Parathyroid adenoma (tissue), 2 donors: Measurements from ENCODE around the gene SCYL3.

Experiments used
- H2AFZ ChIP-seq: fragments of 300-600 bp; sonication (generic); one replicate; pipeline ENCODE4 v1.7.0; 2017; ENCODE audit warnings: antibody characterized with exemption, mild to moderate bottlenecking
- H3K27ac ChIP-seq: fragments of 300-600 bp; sonication (generic); one replicate; pipeline ENCODE4 v1.7.0; 2017
- H3K27me3 ChIP-seq: fragments of 300-600 bp; sonication (generic); one replicate; pipeline ENCODE4 v1.7.0; 2017; ENCODE audit warnings: low read length; ENCODE audit not compliant: control insufficient read depth, insufficient read depth
- H3K36me3 ChIP-seq: fragments of 300-600 bp; sonication (generic); one replicate; pipeline ENCODE4 v1.7.0; 2017; ENCODE audit warnings: low read length; ENCODE audit not compliant: control insufficient read depth, insufficient read depth
- H3K4me1 ChIP-seq: fragments of 300-600 bp; sonication (generic); one replicate; pipeline ENCODE4 v1.7.0; 2017; ENCODE audit warnings: control low read depth
- H3K4me2 ChIP-seq: fragments of 300-600 bp; sonication (generic); one replicate; pipeline ENCODE4 v1.7.0; 2017; ENCODE audit warnings: low read length
- H3K4me3 ChIP-seq: fragments of 300-600 bp; sonication (generic); one replicate; pipeline ENCODE4 v1.7.0; 2017; ENCODE audit warnings: low read depth, low read length
- H3K79me2 ChIP-seq: fragments of 300-600 bp; sonication (generic); one replicate; pipeline ENCODE4 v1.7.0; 2017; ENCODE audit warnings: control low read depth
- H3K9ac ChIP-seq: fragments of 300-600 bp; sonication (generic); one replicate; pipeline ENCODE4 v1.7.0; 2017; ENCODE audit warnings: mild to moderate bottlenecking
- H3K9me3 ChIP-seq: fragments of 300-600 bp; sonication (generic); one replicate; pipeline ENCODE4 v1.7.0; 2017; ENCODE audit warnings: low read length; ENCODE audit not compliant: control insufficient read depth
- TF ChIP-seq, protein P1 (sequence below): fragments of 300-600 bp; sonication (generic); IDR thresholded peaks from one replicate; pipeline ENCODE4 v1.7.0; 2017; ENCODE audit warnings: antibody characterized with exemption, mild to moderate bottlenecking
- donor health status: primary hyperparathyroidism.

Gene SCYL3

DNA sequence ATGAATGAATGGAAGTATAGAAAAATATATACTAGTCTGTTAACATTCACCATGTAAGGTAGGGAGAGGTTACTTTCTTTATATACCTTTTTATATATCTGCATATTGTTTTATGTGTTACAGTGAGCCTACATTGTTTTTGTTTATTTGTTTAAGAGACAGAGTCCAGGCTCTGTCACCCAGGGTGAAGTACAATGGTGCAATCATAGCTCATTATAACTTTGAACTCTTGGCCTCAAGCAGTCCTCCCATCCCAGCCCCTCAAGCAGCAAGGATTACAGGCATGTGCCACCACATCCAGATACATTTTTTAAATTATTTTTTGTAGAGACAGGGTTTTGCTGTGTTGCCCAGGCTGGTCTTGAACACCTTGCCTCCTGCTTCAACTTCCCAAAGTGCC lies 7.4 kb upstream of the SCYL3 start:
- Histone ChIP-seq H3K27ac (no peak overlapping the region), H3K9me3 (no peaks in the 10 kb centered on the region), H3K4me1 (no peaks in the 10 kb centered on the region), H3K9ac (no peak overlapping the region), H3K4me2 (no peak overlapping the region), H2AFZ (no peak overlapping the region), H3K4me3 (no peak overlapping the region), H3K27me3 (no peaks in the 10 kb centered on the region), H3K36me3 (no peaks in the 10 kb centered on the region), H3K79me2 (no peaks in the 10 kb centered on the region)
- TF ChIP-seq, protein P1, sequence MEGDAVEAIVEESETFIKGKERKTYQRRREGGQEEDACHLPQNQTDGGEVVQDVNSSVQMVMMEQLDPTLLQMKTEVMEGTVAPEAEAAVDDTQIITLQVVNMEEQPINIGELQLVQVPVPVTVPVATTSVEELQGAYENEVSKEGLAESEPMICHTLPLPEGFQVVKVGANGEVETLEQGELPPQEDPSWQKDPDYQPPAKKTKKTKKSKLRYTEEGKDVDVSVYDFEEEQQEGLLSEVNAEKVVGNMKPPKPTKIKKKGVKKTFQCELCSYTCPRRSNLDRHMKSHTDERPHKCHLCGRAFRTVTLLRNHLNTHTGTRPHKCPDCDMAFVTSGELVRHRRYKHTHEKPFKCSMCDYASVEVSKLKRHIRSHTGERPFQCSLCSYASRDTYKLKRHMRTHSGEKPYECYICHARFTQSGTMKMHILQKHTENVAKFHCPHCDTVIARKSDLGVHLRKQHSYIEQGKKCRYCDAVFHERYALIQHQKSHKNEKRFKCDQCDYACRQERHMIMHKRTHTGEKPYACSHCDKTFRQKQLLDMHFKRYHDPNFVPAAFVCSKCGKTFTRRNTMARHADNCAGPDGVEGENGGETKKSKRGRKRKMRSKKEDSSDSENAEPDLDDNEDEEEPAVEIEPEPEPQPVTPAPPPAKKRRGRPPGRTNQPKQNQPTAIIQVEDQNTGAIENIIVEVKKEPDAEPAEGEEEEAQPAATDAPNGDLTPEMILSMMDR: no peak

GRCh38 chr1:169900571-169900970 lies 6.9 kb upstream of the SCYL3 start:
- Histone ChIP-seq H3K4me3 (no peak overlapping the region), H3K9ac (no peak overlapping the region), H3K4me1 (no peaks in the 10 kb centered on the region), H3K4me2 (no peak overlapping the region), H3K9me3 (no peaks in the 10 kb centered on the region), H3K27ac (no peak overlapping the region), H3K27me3 (no peaks in the 10 kb centered on the region), H3K79me2 (no peaks in the 10 kb centered on the region), H3K36me3 (no peaks in the 10 kb centered on the region), H2AFZ (no peak overlapping the region)
- TF ChIP-seq, protein P1: no peak

DNA sequence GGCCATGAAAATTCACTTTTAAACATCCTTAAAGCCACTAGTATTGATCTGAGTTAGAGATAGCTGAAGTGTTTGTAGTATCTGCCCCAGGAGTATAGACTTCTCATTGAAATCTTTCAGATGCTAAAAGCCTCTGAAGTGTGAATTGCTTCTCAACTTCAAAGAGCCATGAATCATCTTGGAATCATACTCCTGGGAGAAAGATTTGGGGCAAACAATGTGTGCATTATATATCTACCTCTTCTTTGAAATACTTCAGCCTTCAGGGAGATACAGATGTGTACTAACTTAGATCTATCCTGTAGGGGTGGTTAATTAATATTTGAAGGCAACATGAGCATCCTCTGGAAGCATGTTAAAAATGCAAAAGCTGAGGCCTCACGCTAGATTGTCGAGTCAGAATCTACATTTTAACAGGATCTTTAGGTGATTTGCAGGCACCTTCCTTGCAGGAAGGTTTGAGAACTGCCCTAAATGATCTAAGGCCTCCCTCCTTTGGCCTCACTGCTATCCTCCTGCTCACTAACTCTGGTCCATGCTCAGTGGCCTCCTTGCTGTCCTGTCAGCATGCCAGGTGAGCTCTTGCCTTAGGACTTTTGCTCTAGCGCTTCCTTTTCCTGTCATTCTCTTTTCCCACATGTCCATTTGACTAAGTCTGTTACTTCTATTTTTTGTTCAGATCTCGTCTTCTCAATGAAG lies 6.0 kb upstream of the SCYL3 start:
- no peaks in the 10 kb centered on the region for H3K27me3 ChIP-seq
- H3K4me3 ChIP-seq: no peak overlapping the region
- TF ChIP-seq, protein P1: no peak
- no peaks in the 10 kb centered on the region for H3K4me1 ChIP-seq
- no peaks in the 10 kb centered on the region for H3K36me3 ChIP-seq
- H3K9ac ChIP-seq: no peak overlapping the region
- no peaks in the 10 kb centered on the region for H3K79me2 ChIP-seq
- no peak overlapping the region for H3K27ac ChIP-seq
- H3K9me3 ChIP-seq: no peaks in the 10 kb centered on the region
- no peak overlapping the region for H3K4me2 ChIP-seq
- H2AFZ ChIP-seq: no peak overlapping the region

GRCh38 chr1:169896013-169896412 lies 2.3 kb upstream of the SCYL3 start:
- Histone ChIP-seq H3K4me1 (no peaks in the 10 kb centered on the region), H3K4me3 (no peak overlapping the region), H2AFZ (no peak overlapping the region), H3K9me3 (no peaks in the 10 kb centered on the region), H3K4me2 (no peak overlapping the region), H3K36me3 (no peaks in the 10 kb centered on the region), H3K9ac (no peak overlapping the region), H3K27me3 (no peaks in the 10 kb centered on the region), H3K79me2 (no peaks in the 10 kb centered on the region), H3K27ac (no peak overlapping the region)
- TF ChIP-seq, protein P1: no peak
